ENCODE data around the gene ZNF195. TPM values are rescaled to one million over a fixed set of nuclear protein-coding genes. Genes with fewer than 3 reads are reported as not detected.
"Not testable (repeated sequence)": the region's sequence is repeated elsewhere in the genome, so short reads cannot be mapped to it uniquely, and the experiment has no call there.

Gene ZNF195
- total RNA-seq, 1 experiment from 2014 or later: 47.7 TPM

DNA sequence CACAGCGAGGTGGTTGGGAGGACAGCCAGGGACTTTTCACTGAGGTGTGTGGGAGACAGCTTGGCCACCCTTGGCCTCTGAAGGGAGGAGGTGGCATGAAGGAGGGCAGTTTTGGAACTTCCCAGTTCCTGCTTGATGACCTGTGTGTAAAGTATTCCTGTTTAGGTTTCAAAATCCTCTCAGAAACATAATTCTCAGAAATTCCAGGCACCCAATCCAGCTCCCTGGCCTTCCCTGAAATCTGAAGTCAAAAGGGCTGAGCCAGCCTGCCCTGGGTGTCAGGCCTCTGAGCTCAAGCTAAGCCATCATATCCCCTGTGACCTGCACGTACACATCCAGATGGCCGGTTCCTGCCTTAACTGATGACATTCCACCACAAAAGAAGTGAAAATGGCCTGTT, 19.6 kb upstream of the ZNF195 start:
- POLR2A ChIA-PET; H3K79me2 ChIP-seq (ENCODE audit: insufficient read depth, low read length); CTCF ChIA-PET; BruUV-seq (replicated peaks); H3K27me3 ChIP-seq (ENCODE audit: insufficient read depth, low read length); ATAC-seq; H3K4me1 ChIP-seq (ENCODE audit: control insufficient read depth in 1 of 2, insufficient read depth in 2 of 2, low read length in 2 of 2); DNase-seq (ENCODE audit: low read depth, low spot score); H3K36me3 ChIP-seq (ENCODE audit: control insufficient read depth in 1 of 2, insufficient read depth in 2 of 2, low read length in 2 of 2); intact Hi-C loops (cut with micrococcal nuclease); H4K20me1 ChIP-seq (ENCODE audit: insufficient read depth); RAD21 ChIA-PET (ENCODE audit: low non-redundant PET in 1 of 2, low total read pairs in 2 of 2, uncharacterized antibody in 2 of 2, unreplicated experiment in 2 of 2); H3K27ac ChIP-seq (ENCODE audit: low read depth, low read length); H3K4me3 ChIP-seq (replicated peaks in 1 of 2; ENCODE audit: low read depth in 1 of 2, low read length in 2 of 2); H3K4me2 ChIP-seq (ENCODE audit: low read length); H3K9me3 ChIP-seq (ENCODE audit: control insufficient read depth in 1 of 2, insufficient read depth in 1 of 2, low read depth in 1 of 2, low read length in 2 of 2); H3K9me2 ChIP-seq (ENCODE audit: insufficient read depth); H2AFZ ChIP-seq (ENCODE audit: low read depth, low read length, poor library complexity, severe bottlenecking); H3K9ac ChIP-seq (ENCODE audit: low read length): not testable (repeated sequence)

DNA sequence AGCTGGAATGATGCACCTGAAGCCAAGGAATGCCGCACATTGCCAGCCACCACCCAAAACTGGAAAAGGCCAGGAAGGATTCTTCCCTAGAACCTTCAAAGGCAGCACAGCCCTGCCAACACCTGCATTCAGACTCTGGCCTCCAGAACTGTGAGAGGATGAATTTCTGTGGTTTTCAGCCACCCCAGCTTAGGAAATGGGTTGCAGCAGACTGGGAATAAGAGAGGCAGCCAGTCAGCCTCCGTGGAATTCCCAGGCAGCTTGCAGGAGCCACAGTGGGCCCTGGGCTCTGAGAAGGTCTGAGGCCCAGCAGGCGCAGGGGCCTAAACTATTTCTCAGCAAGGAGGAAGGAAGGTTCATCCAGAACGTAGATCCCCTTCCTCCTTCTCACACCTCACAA, 19.2 kb upstream of the ZNF195 start:
- H3K4me1 ChIP-seq (ENCODE audit: control insufficient read depth in 1 of 2, insufficient read depth in 2 of 2, low read length in 2 of 2); DNase-seq (ENCODE audit: low read depth, low spot score); H4K20me1 ChIP-seq (ENCODE audit: insufficient read depth); BruUV-seq (replicated peaks); H2AFZ ChIP-seq (ENCODE audit: low read depth, low read length, poor library complexity, severe bottlenecking); H3K36me3 ChIP-seq (ENCODE audit: control insufficient read depth in 1 of 2, insufficient read depth in 2 of 2, low read length in 2 of 2); H3K9me3 ChIP-seq (ENCODE audit: control insufficient read depth in 1 of 2, insufficient read depth in 1 of 2, low read depth in 1 of 2, low read length in 2 of 2); RAD21 ChIA-PET (ENCODE audit: low non-redundant PET in 1 of 2, low total read pairs in 2 of 2, uncharacterized antibody in 2 of 2, unreplicated experiment in 2 of 2); H3K4me3 ChIP-seq (replicated peaks in 1 of 2; ENCODE audit: low read depth in 1 of 2, low read length in 2 of 2); POLR2A ChIA-PET; H3K27me3 ChIP-seq (ENCODE audit: insufficient read depth, low read length); CTCF ChIA-PET; H3K9me2 ChIP-seq (ENCODE audit: insufficient read depth); H3K4me2 ChIP-seq (ENCODE audit: low read length); intact Hi-C loops (cut with micrococcal nuclease); H3K27ac ChIP-seq (ENCODE audit: low read depth, low read length); ATAC-seq; H3K79me2 ChIP-seq (ENCODE audit: insufficient read depth, low read length); H3K9ac ChIP-seq (ENCODE audit: low read length): not testable (repeated sequence)

DNA sequence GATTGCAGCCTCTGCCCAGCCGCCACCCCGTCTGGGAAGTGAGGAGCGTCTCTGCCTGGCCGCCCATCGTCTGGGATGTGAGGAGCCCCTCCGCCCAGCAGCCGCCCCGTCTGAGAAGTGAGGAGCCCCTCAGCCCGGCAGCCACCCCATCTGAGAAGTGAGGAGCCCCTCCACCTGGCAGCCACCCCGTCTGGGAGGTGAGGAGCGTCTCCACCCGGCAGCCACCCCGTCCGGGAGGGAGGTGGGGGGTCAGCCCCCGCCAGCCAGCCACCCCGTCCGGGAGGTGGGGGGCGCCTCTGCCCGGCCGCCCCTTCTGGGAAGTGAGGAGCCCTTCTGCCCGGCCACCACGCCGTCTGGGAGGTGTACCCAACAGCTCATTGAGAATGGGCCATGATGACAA, 18.3 kb upstream of the ZNF195 start:
- H2AFZ ChIP-seq (ENCODE audit: low read depth, low read length, poor library complexity, severe bottlenecking); intact Hi-C loops (cut with micrococcal nuclease); H3K27me3 ChIP-seq (ENCODE audit: insufficient read depth, low read length); DNase-seq (ENCODE audit: low read depth, low spot score); RAD21 ChIA-PET (ENCODE audit: low non-redundant PET in 1 of 2, low total read pairs in 2 of 2, uncharacterized antibody in 2 of 2, unreplicated experiment in 2 of 2); BruUV-seq (replicated peaks); H3K79me2 ChIP-seq (ENCODE audit: insufficient read depth, low read length); H3K9me3 ChIP-seq (ENCODE audit: control insufficient read depth in 1 of 2, insufficient read depth in 1 of 2, low read depth in 1 of 2, low read length in 2 of 2); CTCF ChIA-PET; H3K4me2 ChIP-seq (ENCODE audit: low read length); H3K9me2 ChIP-seq (ENCODE audit: insufficient read depth); H3K4me3 ChIP-seq (replicated peaks in 1 of 2; ENCODE audit: low read depth in 1 of 2, low read length in 2 of 2); ATAC-seq; H3K36me3 ChIP-seq (ENCODE audit: control insufficient read depth in 1 of 2, insufficient read depth in 2 of 2, low read length in 2 of 2); H3K4me1 ChIP-seq (ENCODE audit: control insufficient read depth in 1 of 2, insufficient read depth in 2 of 2, low read length in 2 of 2); POLR2A ChIA-PET; H3K27ac ChIP-seq (ENCODE audit: low read depth, low read length); H4K20me1 ChIP-seq (ENCODE audit: insufficient read depth); H3K9ac ChIP-seq (ENCODE audit: low read length): not testable (repeated sequence)

DNA sequence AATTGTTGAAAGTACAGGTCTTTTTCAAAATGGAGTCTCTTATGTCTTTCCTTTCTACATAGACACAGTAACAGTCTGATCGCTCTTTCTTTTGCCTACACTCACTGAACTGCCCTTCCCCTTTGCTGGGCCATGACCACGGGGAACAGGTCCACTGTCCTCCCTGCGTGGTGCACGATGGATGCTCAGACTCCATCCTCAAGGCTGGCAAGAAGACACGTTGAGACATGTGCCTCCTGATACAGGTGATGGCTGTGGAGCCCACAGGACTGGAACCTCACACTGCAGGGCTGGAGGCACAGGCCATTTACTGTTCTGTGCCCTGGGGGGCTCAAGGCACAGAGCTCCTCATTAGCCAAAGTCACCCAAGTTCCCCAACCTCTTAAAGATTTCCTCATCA, 16.5 kb upstream of the ZNF195 start:
- intact Hi-C loops (cut with micrococcal nuclease); POLR2A ChIA-PET; H3K4me1 ChIP-seq (ENCODE audit: control insufficient read depth in 1 of 2, insufficient read depth in 2 of 2, low read length in 2 of 2); H3K9ac ChIP-seq (ENCODE audit: low read length); H3K79me2 ChIP-seq (ENCODE audit: insufficient read depth, low read length); H4K20me1 ChIP-seq (ENCODE audit: insufficient read depth); H3K9me3 ChIP-seq (ENCODE audit: control insufficient read depth in 1 of 2, insufficient read depth in 1 of 2, low read depth in 1 of 2, low read length in 2 of 2); H3K27me3 ChIP-seq (ENCODE audit: insufficient read depth, low read length); DNase-seq (ENCODE audit: low read depth, low spot score); H3K4me3 ChIP-seq (replicated peaks in 1 of 2; ENCODE audit: low read depth in 1 of 2, low read length in 2 of 2); H3K4me2 ChIP-seq (ENCODE audit: low read length); H3K27ac ChIP-seq (ENCODE audit: low read depth, low read length); H3K36me3 ChIP-seq (ENCODE audit: control insufficient read depth in 1 of 2, insufficient read depth in 2 of 2, low read length in 2 of 2); H3K9me2 ChIP-seq (ENCODE audit: insufficient read depth); RAD21 ChIA-PET (ENCODE audit: low non-redundant PET in 1 of 2, low total read pairs in 2 of 2, uncharacterized antibody in 2 of 2, unreplicated experiment in 2 of 2); BruUV-seq (replicated peaks); ATAC-seq; H2AFZ ChIP-seq (ENCODE audit: low read depth, low read length, poor library complexity, severe bottlenecking): not testable (repeated sequence)
- CTCF ChIA-PET: interaction anchor here (1.3 kb wide), 1 partner anchor 13 kb away, joined by 4 read pairs; no protein-coding TSS in a partner anchor

DNA sequence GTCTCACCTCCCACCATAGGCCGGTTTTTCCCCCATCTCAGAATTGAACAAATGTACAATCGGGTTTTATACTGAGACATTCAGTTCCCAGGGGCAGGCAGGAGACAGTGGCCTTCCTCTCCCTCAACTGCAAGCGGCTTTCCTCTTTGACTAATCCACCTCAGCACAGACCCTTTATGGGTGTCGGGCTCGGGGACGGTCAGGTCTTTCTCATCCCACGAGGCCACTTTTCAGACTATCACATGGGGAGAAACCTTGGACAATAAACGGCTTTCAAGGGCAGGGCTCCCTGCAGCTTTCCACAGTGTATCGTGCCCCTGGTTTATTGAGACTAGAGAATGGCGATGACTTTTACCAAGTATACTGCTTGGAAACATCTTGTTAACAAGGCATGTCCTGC, 16.0 kb upstream of the ZNF195 start:
- H3K4me1 ChIP-seq (ENCODE audit: control insufficient read depth in 1 of 2, insufficient read depth in 2 of 2, low read length in 2 of 2); H3K27ac ChIP-seq (ENCODE audit: low read depth, low read length); BruUV-seq (replicated peaks); H3K9me2 ChIP-seq (ENCODE audit: insufficient read depth); POLR2A ChIA-PET; H3K4me3 ChIP-seq (replicated peaks in 1 of 2; ENCODE audit: low read depth in 1 of 2, low read length in 2 of 2); intact Hi-C loops (cut with micrococcal nuclease); ATAC-seq; H3K9ac ChIP-seq (ENCODE audit: low read length); H2AFZ ChIP-seq (ENCODE audit: low read depth, low read length, poor library complexity, severe bottlenecking); DNase-seq (ENCODE audit: low read depth, low spot score); H4K20me1 ChIP-seq (ENCODE audit: insufficient read depth); H3K4me2 ChIP-seq (ENCODE audit: low read length); H3K9me3 ChIP-seq (ENCODE audit: control insufficient read depth in 1 of 2, insufficient read depth in 1 of 2, low read depth in 1 of 2, low read length in 2 of 2); H3K27me3 ChIP-seq (ENCODE audit: insufficient read depth, low read length); RAD21 ChIA-PET (ENCODE audit: low non-redundant PET in 1 of 2, low total read pairs in 2 of 2, uncharacterized antibody in 2 of 2, unreplicated experiment in 2 of 2); H3K79me2 ChIP-seq (ENCODE audit: insufficient read depth, low read length); H3K36me3 ChIP-seq (ENCODE audit: control insufficient read depth in 1 of 2, insufficient read depth in 2 of 2, low read length in 2 of 2): not testable (repeated sequence)
- CTCF ChIA-PET: interaction anchor here (1.3 kb wide), 1 partner anchor 14 kb away, joined by 4 read pairs; no protein-coding TSS in a partner anchor

All from HCT116 (cell line).